IPS-20b (cell line): ENCODE measurements around the gene CTXN1.

Experiments
- H3K27ac ChIP-seq: one replicate; pipeline ENCODE4 v1.5.1; 2013; ENCODE audit warnings: low read length
- H3K27me3 ChIP-seq: 2 replicates; pipeline ENCODE4 v1.6.1; 2013; ENCODE audit warnings: mild to moderate bottlenecking, low read length, inconsistent platforms; ENCODE audit not compliant: insufficient read depth
- H3K36me3 ChIP-seq: 2 replicates; pipeline ENCODE4 v1.6.1; 2013; ENCODE audit warnings: low read depth, mild to moderate bottlenecking, inconsistent platforms, low read length, moderate library complexity; ENCODE audit not compliant: insufficient read depth
- H3K4me1 ChIP-seq: 2 replicates; pipeline ENCODE4 v1.6.1; 2013; ENCODE audit warnings: mild to moderate bottlenecking, control low read depth, inconsistent platforms, low read length, moderate library complexity; ENCODE audit not compliant: insufficient read depth
- H3K4me3 ChIP-seq: 2 replicates; pipeline ENCODE4 v1.5.1; 2013; ENCODE audit warnings: mild to moderate bottlenecking, low read length, inconsistent platforms
- H3K9ac ChIP-seq: 2 replicates; pipeline ENCODE4 v1.6.1; 2013; ENCODE audit warnings: low read depth, mild to moderate bottlenecking, inconsistent platforms, low read length, moderate library complexity
- H3K9me3 ChIP-seq: 2 replicates; pipeline ENCODE4 v1.6.1; 2013; ENCODE audit warnings: mild to moderate bottlenecking, low read depth, low read length, inconsistent platforms; ENCODE audit not compliant: insufficient read depth

Gene CTXN1

GRCh38 chr19:7926021-7926726 lies at the start of gene CTXN1:
Gene CTXN1 (minus strand): TSS chr19:7926135. CDS start chr19:7925538, 597 bp downstream.
- Histone ChIP-seq H3K9me3 (no peaks in the 10 kb centered on the region), H3K36me3 (peaks cover 20% of the 10 kb centered on the region), H3K27ac (no peak within 1 kb of the TSS), H3K27me3 (no peaks in the 10 kb centered on the region), H3K4me1 (no peaks in the 10 kb centered on the region; the same call in 1 of the 2 replicates), H3K4me3 (peak within 1 kb of the TSS; percentile 68), H3K9ac (peak within 1 kb of the TSS; percentile 55; the same call in 1 of the 2 replicates)

DNA sequence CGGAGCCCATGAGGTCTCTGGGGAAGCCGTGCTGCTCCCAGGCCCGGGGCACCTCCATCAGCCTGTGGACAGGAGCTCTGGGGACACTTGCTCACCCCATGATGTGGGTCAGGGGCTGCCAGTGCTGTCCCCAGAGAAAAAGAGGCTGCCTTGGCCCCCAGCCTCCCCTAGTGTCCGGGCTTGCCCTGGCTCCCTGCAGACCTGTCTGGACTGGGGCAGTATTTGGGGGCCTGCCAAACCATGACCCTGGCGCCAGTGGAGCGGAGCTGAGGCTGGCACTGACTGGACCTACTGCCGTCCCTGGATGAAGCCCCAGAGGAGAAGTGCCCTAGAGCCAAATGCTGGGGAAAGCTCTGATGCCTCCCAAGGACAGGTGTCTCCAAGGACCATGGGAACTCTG lies 49.1 kb upstream of the CTXN1 start:
- Histone ChIP-seq H3K9ac (no peak overlapping the region), H3K4me3 (no peak overlapping the region), H3K4me1 (no peaks in the 10 kb centered on the region), H3K36me3 (peaks cover 81% of the 10 kb centered on the region), H3K27me3 (no peaks in the 10 kb centered on the region), H3K9me3 (no peaks in the 10 kb centered on the region), H3K27ac (no peak overlapping the region)

DNA sequence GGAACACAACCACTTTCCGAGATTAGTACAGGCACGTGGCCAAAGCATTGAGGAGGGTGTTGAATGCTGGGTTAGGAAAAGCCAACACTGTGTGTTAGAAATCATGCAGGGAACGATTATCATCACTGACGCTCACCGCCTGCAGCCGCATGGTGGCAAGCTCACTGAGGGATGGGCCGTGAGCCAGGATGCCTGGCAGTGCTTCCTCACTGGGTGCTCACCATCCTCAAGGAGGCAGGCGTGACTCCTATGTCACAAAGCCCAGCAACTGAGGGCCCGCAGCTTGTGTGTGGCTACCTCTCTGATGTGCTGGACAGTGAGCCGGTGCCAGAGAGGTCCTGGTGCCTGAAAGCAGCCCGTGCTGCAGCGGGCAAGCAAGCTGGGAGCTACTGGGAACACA lies 47.9 kb upstream of the CTXN1 start:
- no peak overlapping the region for H3K4me3 ChIP-seq
- H3K27me3 ChIP-seq = no peaks in the 10 kb centered on the region
- H3K36me3 ChIP-seq = peaks cover 76% of the 10 kb centered on the region
- no peak overlapping the region for H3K9ac ChIP-seq
- H3K4me1 ChIP-seq = peaks cover 3% of the 10 kb centered on the region; the same call in 1 of the 2 replicates
- no peak overlapping the region for H3K27ac ChIP-seq
- H3K9me3 ChIP-seq = no peaks in the 10 kb centered on the region

DNA sequence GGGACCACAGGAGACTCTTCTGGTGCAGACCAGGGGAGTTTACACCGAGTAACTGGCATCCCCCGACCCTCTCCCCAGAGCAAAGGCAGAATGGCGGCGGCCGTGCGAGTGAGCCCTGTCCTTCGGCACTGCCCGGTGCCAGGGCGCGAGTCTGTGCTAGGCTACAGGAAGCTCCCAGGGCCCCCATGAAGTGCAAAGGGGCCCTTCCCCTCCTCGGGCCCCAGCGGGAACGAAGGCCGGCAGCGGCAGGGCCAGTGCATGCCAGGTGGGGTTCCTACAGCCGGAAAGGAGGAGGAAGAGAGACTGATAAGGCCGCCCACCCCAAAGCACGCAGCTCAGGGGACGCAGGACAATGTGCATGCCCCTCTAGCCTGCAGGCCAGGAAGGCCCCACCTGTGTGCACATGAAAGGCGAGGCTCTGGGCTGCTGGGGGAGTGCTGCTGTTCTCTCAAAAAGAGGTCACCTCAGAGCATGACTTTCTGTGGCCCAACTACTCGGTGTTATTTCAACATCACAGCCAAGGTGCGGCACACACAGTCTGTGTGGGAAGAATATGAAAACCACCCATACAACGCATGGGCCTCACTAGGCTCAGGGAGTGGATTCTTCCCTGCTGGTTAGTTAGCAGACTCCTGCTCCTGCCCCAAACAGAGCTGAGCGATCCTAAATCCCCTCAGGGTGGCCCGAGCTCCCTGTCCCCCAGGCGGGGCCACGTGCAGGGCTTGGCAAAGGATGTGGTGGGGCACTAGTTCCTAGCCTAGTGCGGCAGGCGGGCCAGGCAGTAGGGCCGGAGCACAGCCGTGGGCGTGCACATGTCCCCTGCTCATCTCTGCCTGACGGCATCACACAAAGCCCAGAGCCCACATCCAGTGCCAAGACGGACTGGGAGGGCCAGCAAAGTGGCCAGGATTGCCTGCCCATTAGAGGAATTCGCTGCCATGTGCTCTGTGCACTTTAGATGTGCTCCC lies 45.9 kb upstream of the CTXN1 start:
- Histone ChIP-seq H3K27ac (no peak overlapping the region), H3K9me3 (no peaks in the 10 kb centered on the region), H3K9ac (0 out of 2 replicates have a peak overlapping the region, but pooled peaks have one; percentile 1), H3K27me3 (no peaks in the 10 kb centered on the region), H3K4me1 (peaks cover 6% of the 10 kb centered on the region; the same call in 1 of the 2 replicates), H3K4me3 (no peak overlapping the region), H3K36me3 (peaks cover 76% of the 10 kb centered on the region)

GRCh38 chr19:7970716-7971448 lies 44.9 kb upstream of the CTXN1 start:
- Histone ChIP-seq H3K27ac (no peak overlapping the region), H3K36me3 (peaks cover 80% of the 10 kb centered on the region), H3K27me3 (no peaks in the 10 kb centered on the region), H3K9ac (0 out of 2 replicates have a peak overlapping the region, but pooled peaks have one; percentile 1), H3K4me1 (peaks cover 6% of the 10 kb centered on the region; the same call in 1 of the 2 replicates), H3K4me3 (no peak overlapping the region), H3K9me3 (no peaks in the 10 kb centered on the region)

GRCh38 chr19:7969555-7969939 lies 43.6 kb upstream of the CTXN1 start:
- Histone ChIP-seq H3K27ac (no peak overlapping the region), H3K36me3 (peaks cover 81% of the 10 kb centered on the region), H3K4me3 (no peak overlapping the region), H3K9me3 (no peaks in the 10 kb centered on the region), H3K4me1 (peaks cover 6% of the 10 kb centered on the region; the same call in 1 of the 2 replicates), H3K9ac (peak overlapping the region; percentile 31; the same call in 1 of the 2 replicates), H3K27me3 (no peaks in the 10 kb centered on the region)

GRCh38 chr19:7968796-7969554 lies 43.0 kb upstream of the CTXN1 start:
- peaks cover 81% of the 10 kb centered on the region for H3K36me3 ChIP-seq
- no peaks in the 10 kb centered on the region for H3K27me3 ChIP-seq
- H3K4me3 ChIP-seq = no peak overlapping the region
- H3K9me3 ChIP-seq = no peaks in the 10 kb centered on the region
- peaks cover 6% of the 10 kb centered on the region; the same call in 1 of the 2 replicates for H3K4me1 ChIP-seq
- peak overlapping the region; percentile 31; the same call in 1 of the 2 replicates for H3K9ac ChIP-seq
- peak overlapping the region; percentile 38 for H3K27ac ChIP-seq

DNA sequence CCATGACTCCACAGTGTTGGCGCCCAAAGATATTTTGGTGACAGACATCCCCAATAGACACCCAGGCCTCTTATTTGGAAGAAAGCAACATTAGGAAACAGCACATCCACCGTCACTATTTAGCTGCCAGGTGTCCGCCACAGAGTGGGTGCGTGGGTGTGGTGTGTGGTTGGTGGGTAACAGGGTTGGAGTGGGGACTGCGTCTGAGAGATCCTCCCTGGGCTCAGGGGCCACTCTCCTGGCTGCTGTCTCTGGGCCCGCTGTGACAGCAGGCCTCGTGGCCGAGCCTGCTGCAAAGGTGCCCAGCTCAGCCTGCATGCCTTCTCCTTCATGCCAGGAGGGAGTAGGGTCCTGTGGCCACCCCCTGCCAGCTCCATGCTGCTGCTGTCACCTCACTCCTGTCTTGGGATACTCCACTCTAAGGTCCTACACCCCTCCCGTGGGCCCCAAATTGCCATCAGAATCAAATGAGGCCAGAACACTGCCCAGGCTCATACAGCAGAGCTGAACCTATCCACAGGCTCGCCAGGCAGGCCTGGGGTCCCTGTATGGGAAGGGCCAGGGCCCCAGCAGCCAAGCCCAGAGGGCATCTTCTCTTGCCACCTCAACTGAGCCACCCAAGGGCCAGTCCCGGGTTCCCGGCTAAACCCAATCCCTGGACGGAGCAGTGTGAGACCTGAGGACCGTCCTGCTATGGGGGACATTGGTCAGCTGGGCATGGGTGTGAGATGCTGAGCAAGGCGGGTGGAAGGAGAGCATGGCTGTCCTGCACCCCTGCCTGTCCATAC lies 42.3 kb upstream of the CTXN1 start:
- 0 out of 2 replicates have a peak overlapping the region, but pooled peaks have one; percentile 31 for H3K9ac ChIP-seq
- peaks cover 81% of the 10 kb centered on the region for H3K36me3 ChIP-seq
- peak overlapping the region; percentile 38 for H3K27ac ChIP-seq

DNA sequence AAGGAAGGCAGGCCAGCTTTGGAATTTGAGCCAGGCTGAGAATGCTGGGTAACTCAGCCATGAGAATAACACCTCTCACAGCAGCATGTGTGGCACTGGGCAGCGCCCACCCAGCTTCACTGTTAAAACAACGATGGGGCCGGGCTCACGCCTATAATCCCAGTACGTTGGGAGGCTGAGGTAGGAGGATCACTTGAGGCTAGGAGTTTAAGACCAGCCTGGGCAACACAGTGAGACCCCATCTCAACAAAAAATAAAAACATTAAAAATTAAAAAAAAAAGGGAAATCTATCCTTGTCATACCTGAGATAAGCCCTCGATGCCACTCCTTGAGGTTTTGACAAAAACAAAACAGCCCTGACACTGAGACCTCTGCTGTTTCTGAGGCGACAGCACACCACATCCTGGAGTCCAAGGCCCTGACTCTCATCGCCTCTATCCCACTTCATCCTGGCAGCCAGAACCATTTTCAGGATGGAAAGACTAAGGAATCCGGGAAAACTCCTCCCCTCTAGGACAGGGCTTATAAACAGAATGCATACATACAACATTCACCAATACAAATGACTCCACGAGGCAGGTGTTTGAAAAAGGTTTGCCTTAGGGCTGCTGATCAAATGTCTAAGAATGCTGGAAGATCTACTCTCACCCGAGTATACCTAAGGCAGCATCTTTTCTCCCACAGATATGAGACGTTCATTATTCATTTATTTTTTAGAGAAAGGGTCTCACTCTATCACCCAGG lies 40.2 kb upstream of the CTXN1 start:
- H3K9me3 ChIP-seq = no peaks in the 10 kb centered on the region
- H3K4me3 ChIP-seq = no peak overlapping the region
- H3K36me3 ChIP-seq = peaks cover 84% of the 10 kb centered on the region
- H3K4me1 ChIP-seq = peaks cover 6% of the 10 kb centered on the region; the same call in 1 of the 2 replicates
- no peaks in the 10 kb centered on the region for H3K27me3 ChIP-seq
- H3K9ac ChIP-seq = no peak overlapping the region
- H3K27ac ChIP-seq = no peak overlapping the region

More for the DNA sequence above, 42.3 kb upstream of the CTXN1 start:
- no peak overlapping the region for H3K4me3 ChIP-seq
- H3K9me3 ChIP-seq = no peaks in the 10 kb centered on the region
- peaks cover 6% of the 10 kb centered on the region; the same call in 1 of the 2 replicates for H3K4me1 ChIP-seq
- no peaks in the 10 kb centered on the region for H3K27me3 ChIP-seq
